Suprapubic skin (tissue), 4 donors: ENCODE results near the gene FOXK1. TPM values are rescaled to one million over a fixed set of nuclear protein-coding genes. Genes with fewer than 3 reads are reported as not detected.

ENCODE experiments used
- DNase-seq, 2 donors: peaks; one replicate each; pipeline ENCODE4 v3.0.0-alpha.2; 2019; ENCODE audit warnings: low spot score in 2 of 2
- H3K27ac ChIP-seq: fragments of 200-600 bp; sonication (generic); one replicate; pipeline ENCODE4 v1.5.1; 2019
- H3K27me3 ChIP-seq: fragments of 200-600 bp; sonication (generic); one replicate; pipeline ENCODE4 v1.5.1; 2019
- H3K36me3 ChIP-seq: fragments of 200-600 bp; sonication (generic); one replicate; pipeline ENCODE4 v1.5.1; 2019
- H3K4me1 ChIP-seq: fragments of 200-600 bp; sonication (generic); one replicate; pipeline ENCODE4 v1.5.1; 2019
- H3K4me3 ChIP-seq: fragments of 200-600 bp; sonication (generic); one replicate; pipeline ENCODE4 v1.5.1; 2019; ENCODE audit warnings: mild to moderate bottlenecking
- H3K9me3 ChIP-seq: fragments of 200-600 bp; sonication (generic); one replicate; pipeline ENCODE4 v1.5.1; 2019
- CTCF ChIP-seq, 2 donors: fragments of 200-600 bp in 1 of 2; fragments of 450-650 bp in 1 of 2; sonication (generic) in 1 of 2; IDR thresholded peaks; one replicate each; pipeline ENCODE4 v1.5.1; 2016 to 2019; ENCODE audit warnings: antibody characterized with exemption in 2 of 2, mild to moderate bottlenecking in 1 of 2, moderate library complexity in 1 of 2
- EP300 ChIP-seq: sonication (generic); formaldehyde crosslinking; IDR thresholded peaks from one replicate; pipeline ENCODE4 v1.6.1; 2017; ENCODE audit warnings: antibody characterized with exemption
- POLR2A ChIP-seq, 2 donors: fragments of 450-650 bp; IDR thresholded peaks; one replicate each; pipeline ENCODE4 v1.6.1; 2017; ENCODE audit warnings: antibody characterized with exemption in 2 of 2, mild to moderate bottlenecking in 2 of 2, moderate library complexity in 2 of 2
- POLR2AphosphoS5 ChIP-seq, 3 donors: sonication (generic); formaldehyde crosslinking; IDR thresholded peaks; one replicate each; pipeline ENCODE4 v1.6.1; 2017; ENCODE audit warnings: antibody characterized with exemption in 3 of 3
- WGBS: methylation state at CpG from one replicate; pipeline ENCODE4 v1.1.5; 2018; 5-methylcytosine and 5-hydroxymethylcytosine counted together
- total RNA-seq, 4 donors: library from RNA; depleted of rRNA; stranded (reverse); fragments of >200 nt; gene quantifications; one replicate each; pipeline ENCODE4 v1.1.0, GENCODE V29; 2016

FOXK1 gene
- total RNA-seq, 4 donors from 2014 or later: 37.5 to 68.5 (median 46.6) TPM

- Histone ChIP-seq H3K27me3 (no peaks in the 10 kb centered on the region), H3K4me1 (peaks cover 34% of the 10 kb centered on the region), H3K36me3 (no peaks in the 10 kb centered on the region), H3K27ac (no peak overlapping the region), H3K9me3 (no peaks in the 10 kb centered on the region), H3K4me3 (no peak overlapping the region)
- TF ChIP-seq POLR2AphosphoS5 (IDR thresholded peaks at IDR 0.05): no peak
- no peak for TF ChIP-seq POLR2A (IDR thresholded peaks at IDR 0.05)
- TF ChIP-seq EP300: no peak
- no peak for TF ChIP-seq CTCF (IDR thresholded peaks at IDR 0.05)
- no peak for DNase-seq
- 83% methylated on average over 12 of the region's 14 CpGs for WGBS
Measured at GRCh38 chr7:4700577-4701235, 18.6 kb downstream of the FOXK1 start.

- Histone ChIP-seq H3K36me3 (no peaks in the 10 kb centered on the region), H3K27me3 (no peaks in the 10 kb centered on the region), H3K4me3 (peak overlapping the region; percentile 1), H3K4me1 (peaks cover 54% of the 10 kb centered on the region), H3K27ac (peak overlapping the region; percentile 70), H3K9me3 (no peaks in the 10 kb centered on the region)
- TF ChIP-seq POLR2AphosphoS5 (IDR thresholded peaks at IDR 0.05): no peak
- no peak for TF ChIP-seq CTCF (IDR thresholded peaks at IDR 0.05)
- TF ChIP-seq EP300: no peak
- TF ChIP-seq POLR2A (IDR thresholded peaks at IDR 0.05): no peak
- WGBS: 67% methylated on average over 14 of the region's 20 CpGs
- DNase-seq: no peak
Measured at GRCh38 chr7:4702961-4703512, 20.9 kb downstream of the FOXK1 start.

GRCh38 chr7:4703532-4703931 lies 21.4 kb downstream of the FOXK1 start:
- H3K36me3 ChIP-seq: no peaks in the 10 kb centered on the region
- peak overlapping the region; percentile 1 for H3K4me3 ChIP-seq
- no peaks in the 10 kb centered on the region for H3K9me3 ChIP-seq
- DNase-seq: no peak
- H3K27ac ChIP-seq: peak overlapping the region; percentile 70
- H3K4me1 ChIP-seq: peaks cover 56% of the 10 kb centered on the region
- 75% methylated on average over 9 of the region's 9 CpGs for WGBS
- no peaks in the 10 kb centered on the region for H3K27me3 ChIP-seq
- TF ChIP-seq POLR2A (IDR thresholded peaks at IDR 0.05): no peak
- TF ChIP-seq POLR2AphosphoS5 (IDR thresholded peaks at IDR 0.05): no peak
- TF ChIP-seq CTCF (IDR thresholded peaks at IDR 0.05): no peak
- no peak for TF ChIP-seq EP300

GRCh38 chr7:4706384-4707216 lies 24.5 kb downstream of the FOXK1 start:
- Histone ChIP-seq H3K27ac (peak overlapping the region; percentile 24), H3K4me3 (no peak overlapping the region), H3K4me1 (peaks cover 58% of the 10 kb centered on the region), H3K9me3 (no peaks in the 10 kb centered on the region), H3K36me3 (peaks cover 4% of the 10 kb centered on the region), H3K27me3 (no peaks in the 10 kb centered on the region)
- 74% methylated on average over 21 of the region's 21 CpGs for WGBS
- no peak for DNase-seq
- TF ChIP-seq POLR2AphosphoS5 (IDR thresholded peaks at IDR 0.05): no peak
- TF ChIP-seq CTCF (IDR thresholded peaks at IDR 0.05): no peak
- no peak for TF ChIP-seq EP300
- no peak for TF ChIP-seq POLR2A (IDR thresholded peaks at IDR 0.05)

- Histone ChIP-seq H3K36me3 (peaks cover 4% of the 10 kb centered on the region), H3K4me3 (no peak overlapping the region), H3K9me3 (no peaks in the 10 kb centered on the region), H3K27me3 (no peaks in the 10 kb centered on the region), H3K27ac (peak overlapping the region; percentile 24), H3K4me1 (peaks cover 59% of the 10 kb centered on the region)
- TF ChIP-seq EP300: no peak
- 76% methylated on average over 22 of the region's 22 CpGs for WGBS
- no peak for DNase-seq
Measured at GRCh38 chr7:4707217-4707741, 25.2 kb downstream of the FOXK1 start.
